Loucy (cell line): Measurements from ENCODE around the gene GJA10.
"Not testable (repeated sequence)": the region's sequence is repeated elsewhere in the genome, so short reads cannot be mapped to it uniquely, and the experiment has no call there.

Source experiments
- CTCF ChIP-seq: fragments of 200-600 bp; sonication (generic); conservative IDR thresholded peaks from 2 replicates; pipeline ENCODE4 v1.5.1; 2014; ENCODE audit warnings: mild to moderate bottlenecking, antibody characterized with exemption, low read length
- EZH2phosphoT487 ChIP-seq: fragments of 200-600 bp; IDR thresholded peaks from 2 replicates; pipeline ENCODE4 v1.6.1; 2018; ENCODE audit warnings: antibody characterized with exemption, mild to moderate bottlenecking, moderate library complexity, borderline replicate concordance

DNA sequence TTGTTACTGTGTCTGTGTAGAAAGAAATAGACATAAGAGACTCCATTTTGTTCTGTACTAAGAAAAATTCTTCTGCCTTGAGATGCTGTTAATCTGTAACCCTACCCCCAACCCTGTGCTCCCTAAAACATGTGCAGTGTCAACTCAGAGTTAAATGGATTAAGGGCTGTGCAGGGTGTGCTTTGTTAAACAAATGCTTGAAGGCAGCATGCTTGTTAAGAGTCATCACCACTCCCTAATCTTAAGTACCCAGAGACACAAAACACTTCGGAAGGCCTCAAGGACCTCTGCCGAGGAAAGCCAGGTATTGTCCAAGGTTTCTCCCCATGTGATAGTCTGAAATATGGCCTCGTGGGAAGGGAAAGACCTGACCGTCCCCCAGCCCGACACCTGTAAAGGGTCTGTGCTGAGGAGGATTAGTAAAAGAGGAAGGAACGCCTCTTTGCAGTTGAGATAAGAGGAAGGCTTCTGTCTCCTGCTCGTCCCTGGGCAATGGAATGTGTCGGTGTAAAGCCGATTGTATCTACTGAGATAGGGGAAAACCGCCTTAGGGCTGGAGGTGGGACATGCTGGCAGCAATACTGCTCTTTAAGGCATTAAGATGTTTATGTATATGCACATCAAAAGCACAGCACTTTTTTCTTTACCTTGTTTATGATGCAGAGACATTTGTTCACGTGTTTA lies 3.3 kb upstream of the GJA10 start:
- not testable (repeated sequence) for TF ChIP-seq CTCF, EZH2phosphoT487
